Heart right ventricle (tissue), 16 donors: Measurements from ENCODE around the gene SMC6. TPM values are rescaled to one million over a fixed set of nuclear protein-coding genes. Genes with fewer than 3 reads are reported as not detected.
A peak's percentile ranks its signal among the peaks of the same experiment; 100 is the strongest.

ENCODE experiments used
- ATAC-seq, 8 donors: fragments of 200-7000 bp; cut with Tn5 transposase; one replicate each; pipeline ENCODE4 v1.9.1; 2020; ENCODE audit warnings: mild to moderate bottlenecking in 8 of 8, moderate library complexity in 8 of 8, moderate number of reproducible peaks in 1 of 8
- DNase-seq, 2 donors: peaks; one replicate each; pipeline ENCODE4 v3.0.0-alpha.2; 2020
- H3K27ac ChIP-seq, 10 donors: fragments of 200-600 bp; sonication (generic) in 2 of 10; one replicate each; pipeline versions ENCODE4 v1.5.0 to v1.8.0; 2020 to 2022; ENCODE audit warnings: mild to moderate bottlenecking in 3 of 10
- H3K27me3 ChIP-seq, 7 donors: fragments of 200-600 bp; one replicate each; pipeline ENCODE4 v1.8.0; 2021 to 2022; ENCODE audit warnings: mild to moderate bottlenecking in 2 of 7
- H3K36me3 ChIP-seq, 9 donors: fragments of 200-600 bp; sonication (generic) in 1 of 9; one replicate each; pipeline versions ENCODE4 v1.5.0 to v1.8.0; 2020 to 2022; ENCODE audit warnings: mild to moderate bottlenecking in 2 of 9
- H3K4me1 ChIP-seq, 9 donors: fragments of 200-600 bp; sonication (generic) in 1 of 9; one replicate each; pipeline versions ENCODE4 v1.5.0 to v1.8.0; 2020 to 2022; ENCODE audit warnings: mild to moderate bottlenecking in 4 of 9
- H3K4me3 ChIP-seq, 10 donors: fragments of 200-600 bp; sonication (generic) in 2 of 10; one replicate each; pipeline versions ENCODE4 v1.5.0 to v1.8.0; 2020 to 2022; ENCODE audit warnings: mild to moderate bottlenecking in 7 of 10, moderate library complexity in 2 of 10
- H3K9me3 ChIP-seq, 11 donors: fragments of 200-600 bp in 10 of 11; sonication (generic) in 2 of 11; one replicate each; pipeline versions ENCODE4 v1.5.0 to v1.8.0; 2013 to 2022; ENCODE audit warnings: mild to moderate bottlenecking in 2 of 11, control low read depth in 1 of 11, moderate library complexity in 1 of 11
- CTCF ChIP-seq, 9 donors: fragments of 200-600 bp; sonication (generic) in 2 of 9; IDR thresholded peaks; one replicate each; pipeline versions ENCODE4 v1.5.0 to v1.8.0; 2021 to 2022; ENCODE audit warnings: antibody characterized with exemption in 9 of 9, mild to moderate bottlenecking in 5 of 9, moderate library complexity in 1 of 9
- WGBS, 2 donors: extraction: QIAGEN DNeasy Blood & Tissue Kit; methylation state at CpG; one replicate each; pipeline ENCODE4 v1.1.7; 2013; ENCODE audit warnings: inconsistent platforms in 1 of 2; 5-methylcytosine and 5-hydroxymethylcytosine counted together
- intact Hi-C, 10 donors: fragments of 100-400 bp; cut with DNase I; formaldehyde crosslinking; loops; one replicate each; pipeline versions ENCODE4 v1.11.1 to v1.14.2; 2022
- polyA plus RNA-seq, 2 donors: library from polyadenylated mRNA; stranded (reverse); fragments of 200-250 nt; gene quantifications; one replicate each; pipeline ENCODE4 v1.2.3, GENCODE V29; 2013
- total RNA-seq, 10 donors: library from RNA; stranded (reverse); fragmentation: NEBNext Ultra II Directional in 3 of 10; extraction: Animal tissue kit (Norgen Biotek cat#: 25700) in 3 of 10; gene quantifications; one replicate each; pipeline versions ENCODE4 v1.2.1 to v1.2.4, GENCODE V29; 2021 to 2023
- donor health status: Arrhythmogenic right ventricular cardiomyopathy.
- donor health status: ischemic (EF 13 %, LVEDD 7.1; RV severe dilation, severe dysfunction).
- donor health status: healthy with polysubstance abuse.
- donor health status: DM: no; HTN: yes; CAD: no.
- donor health status: DM: no; HTN: no; CAD: no.
- donor health status: ischemic (EF 25% LVEDD 6.9; RV normal size, moderate dysfunction).
- donor health status: ischemic (EF 25% LVEDD 5.7; RV mildly dilated, moderate dysfunction).
- donor health status: healthy.
- donor health status: DM: yes; HTN: yes; CAD: no.
- donor health status: Ischemic cardiomyopathy.
- donor health status: ischemic (EF 35%, LVEDD 5.7; RV mildly dilated, moderate dysfunction).
- donor health status: nonischemic (EF 11% LVEDD 7.7; RV severe dilation, severe dysfunction).
- donor health status: DM: yes; HTN: yes; CAD: no.
- donor health status: PGD.
- donor health status: ischemic (EF 29% LVEDD 5.4; RV normal size, mild dysfunction).
- donor health status: nonischemic (EF 23%, LVEDD 6.1; RV moderate dilation, normal function).

SMC6 gene
- total and polyA plus RNA-seq, 12 donors: 4.7 to 14.7 (median 12.0) TPM

GRCh38 chr2:17800219-17800618 lies 46.6 kb upstream of the SMC6 start:
- H3K4me3 ChIP-seq: no peak overlapping the region
- H3K27me3 ChIP-seq: no peaks in the 10 kb centered on the region
- intact Hi-C loops: no loop called here
- no peak for TF ChIP-seq CTCF (IDR thresholded peaks at IDR 0.05)
- DNase-seq (no peak), ATAC-seq (peak in 7 of 8 donors; percentile 58 to 96 (median 84))
- peaks cover 0 to 21% (median 12%) of the 10 kb centered on the region in 9 donors for H3K4me1 ChIP-seq
- 37 to 39% methylated on average over 5 of the region's 5 CpGs for WGBS, 2 donors
- H3K27ac ChIP-seq: peak overlapping the region in 1 of 10 donors; percentile 16
- H3K36me3 ChIP-seq: no peaks in the 10 kb centered on the region
- no peaks in the 10 kb centered on the region for H3K9me3 ChIP-seq

GRCh38 chr2:17799301-17800120 lies 45.9 kb upstream of the SMC6 start:
- peaks cover 0 to 21% (median 12%) of the 10 kb centered on the region in 9 donors for H3K4me1 ChIP-seq
- no peaks in the 10 kb centered on the region for H3K27me3 ChIP-seq
- ATAC-seq: peak in 5 of 8 donors; percentile 30 to 85 (median 66)
- no peaks in the 10 kb centered on the region for H3K36me3 ChIP-seq
- DNase-seq: no peak
- H3K9me3 ChIP-seq: no peaks in the 10 kb centered on the region
- H3K27ac ChIP-seq: no peak overlapping the region
- TF ChIP-seq CTCF (IDR thresholded peaks at IDR 0.05): no peak
- WGBS, 2 donors: 49 to 68% methylated on average over 7 of the region's 7 CpGs
- intact Hi-C loops: no loop called here
- no peak overlapping the region for H3K4me3 ChIP-seq

GRCh38 chr2:17798338-17798737 lies 44.7 kb upstream of the SMC6 start:
- no peak overlapping the region for H3K4me3 ChIP-seq
- H3K36me3 ChIP-seq: no peaks in the 10 kb centered on the region
- no peaks in the 10 kb centered on the region for H3K27me3 ChIP-seq
- H3K4me1 ChIP-seq: peaks cover 0 to 21% (median 10%) of the 10 kb centered on the region in 9 donors
- no peak for TF ChIP-seq CTCF (IDR thresholded peaks at IDR 0.05)
- ATAC-seq: no peak
- H3K27ac ChIP-seq: no peak overlapping the region
- 94 to 96% methylated on average over 4 of the region's 4 CpGs for WGBS, 2 donors
- intact Hi-C loops: no loop called here
- DNase-seq: no peak
- no peaks in the 10 kb centered on the region for H3K9me3 ChIP-seq

GRCh38 chr2:17795309-17795708 lies 41.7 kb upstream of the SMC6 start:
- intact Hi-C loops: no loop called here
- no peaks in the 10 kb centered on the region for H3K27me3 ChIP-seq
- no peaks in the 10 kb centered on the region for H3K36me3 ChIP-seq
- DNase-seq: no peak
- H3K4me3 ChIP-seq: no peak overlapping the region
- ATAC-seq: no peak
- TF ChIP-seq CTCF (IDR thresholded peaks at IDR 0.05): no peak
- peaks cover 0 to 18% (median 7%) of the 10 kb centered on the region in 9 donors for H3K4me1 ChIP-seq
- no peak overlapping the region for H3K27ac ChIP-seq
- H3K9me3 ChIP-seq: no peaks in the 10 kb centered on the region
- WGBS, 2 donors: 91 to 93% methylated on average over 5 of the region's 5 CpGs
